Mammary epithelial cell (primary cell): ENCODE data around the gene ATP11A.

Source experiments
- CTCF ChIP-seq, 2 donors: IDR thresholded peaks in 1 of 2; conservative IDR thresholded peaks in 1 of 2; 2 replicates each; pipeline ENCODE4 v1.5.1; 2011 to 2012; ENCODE audit warnings: inconsistent platforms in 2 of 2, low read length in 2 of 2, mild to moderate bottlenecking in 2 of 2, control low read depth in 1 of 2, low read depth in 1 of 2; ENCODE audit not compliant: insufficient read depth in 1 of 2; ENCODE audit errors: extremely low read depth in 1 of 2
- EZH2 ChIP-seq: IDR thresholded peaks from 2 replicates; pipeline ENCODE4 v1.6.1; 2012; ENCODE audit warnings: low read length, inconsistent platforms, borderline replicate concordance

DNA sequence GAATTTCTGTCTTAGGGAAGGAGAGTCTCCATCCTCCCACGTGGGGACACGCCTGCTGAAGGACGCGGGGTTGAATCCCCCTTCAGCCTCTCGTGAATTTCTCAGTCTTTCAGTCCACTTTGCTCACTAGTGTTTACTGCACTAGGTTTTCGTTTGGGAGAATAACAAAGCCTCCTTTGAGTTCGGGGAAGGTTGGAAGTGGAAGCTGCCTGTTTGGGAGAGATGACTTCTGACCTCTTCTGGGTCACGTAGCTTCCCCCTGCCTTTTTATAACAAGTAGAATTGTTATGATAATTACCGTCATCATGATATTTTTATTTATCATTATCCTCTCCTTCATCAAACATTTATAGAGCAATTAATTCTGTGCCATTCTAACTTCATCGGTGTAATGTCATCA, 60.7 kb downstream of the ATP11A start:
- TF ChIP-seq CTCF (conservative IDR thresholded peaks at IDR 0.05 in 1 of 2, IDR thresholded peaks at IDR 0.05 in 1 of 2; ENCODE audit: extremely low read depth in 1 of 2, insufficient read depth in 1 of 2, low read depth in 1 of 2, low read length in 2 of 2), result no peak
- TF ChIP-seq EZH2, result no peak
